Subcutaneous abdominal adipose tissue (tissue), 5 donors: ENCODE measurements around the gene LAMC3.

ENCODE experiments used
- H3K27ac ChIP-seq: one replicate; pipeline ENCODE4 v1.7.0; 2013; ENCODE audit warnings: low read depth, mild to moderate bottlenecking, inconsistent platforms, low read length, moderate library complexity
- H3K27me3 ChIP-seq, 5 donors: one replicate each; pipeline ENCODE4 v1.7.0; 2013; ENCODE audit warnings: low read length in 5 of 5, inconsistent platforms in 1 of 5; ENCODE audit not compliant: control insufficient read depth in 5 of 5, insufficient read depth in 4 of 5
- H3K36me3 ChIP-seq, 5 donors: one replicate each; pipeline ENCODE4 v1.7.0; 2013; ENCODE audit warnings: low read length in 5 of 5; ENCODE audit not compliant: control insufficient read depth in 5 of 5, insufficient read depth in 5 of 5
- H3K4me1 ChIP-seq, 5 donors: one replicate each; pipeline ENCODE4 v1.7.0; 2013; ENCODE audit warnings: low read length in 5 of 5, mild to moderate bottlenecking in 3 of 5, moderate library complexity in 1 of 5; ENCODE audit not compliant: control insufficient read depth in 5 of 5, insufficient read depth in 5 of 5
- H3K4me3 ChIP-seq, 5 donors: one replicate each; pipeline ENCODE4 v1.7.0; 2013; ENCODE audit warnings: low read length in 5 of 5, low read depth in 1 of 5
- H3K9ac ChIP-seq, 5 donors: one replicate each; pipeline ENCODE4 v1.7.0; 2013; ENCODE audit warnings: low read length in 5 of 5, mild to moderate bottlenecking in 4 of 5, moderate library complexity in 3 of 5
- H3K9me3 ChIP-seq, 5 donors: one replicate each; pipeline ENCODE4 v1.7.0; 2013; ENCODE audit warnings: low read length in 5 of 5; ENCODE audit not compliant: control insufficient read depth in 5 of 5
- donor health status: healthy.
- donor health status: healthy.
- donor health status: healthy.
- donor health status: healthy.
- donor health status: healthy.

LAMC3 gene

DNA sequence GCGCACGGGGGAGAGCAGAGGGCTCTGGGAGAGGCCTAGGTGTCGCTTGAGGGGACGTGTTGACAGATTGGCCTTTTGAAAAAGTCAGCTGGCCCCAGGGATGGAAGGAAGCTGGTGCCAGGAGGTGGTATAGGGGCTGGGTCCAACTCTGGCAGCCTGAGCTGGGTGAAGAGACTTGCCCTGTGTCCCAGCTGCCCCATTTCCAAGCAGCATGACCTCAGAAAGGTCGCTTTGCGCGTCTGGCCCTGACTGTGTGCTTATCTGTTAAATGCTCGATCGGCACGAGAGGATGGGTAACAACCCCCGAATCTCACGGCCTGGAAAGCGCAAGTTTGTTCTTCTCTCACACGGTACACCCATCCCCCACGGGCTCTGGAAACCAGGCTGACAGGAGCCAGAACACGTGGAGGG, 31.2 kb upstream of the LAMC3 start:
- H3K4me1 ChIP-seq, result no peaks in the 10 kb centered on the region
- H3K9me3 ChIP-seq, result no peaks in the 10 kb centered on the region
- H3K27me3 ChIP-seq, result peaks cover 21 to 42% (median 32%) of the 10 kb centered on the region in 5 donors
- H3K27ac ChIP-seq, result no peak overlapping the region
- H3K36me3 ChIP-seq, result no peaks in the 10 kb centered on the region
- H3K9ac ChIP-seq, result no peak overlapping the region
- no peak overlapping the region for H3K4me3 ChIP-seq

DNA sequence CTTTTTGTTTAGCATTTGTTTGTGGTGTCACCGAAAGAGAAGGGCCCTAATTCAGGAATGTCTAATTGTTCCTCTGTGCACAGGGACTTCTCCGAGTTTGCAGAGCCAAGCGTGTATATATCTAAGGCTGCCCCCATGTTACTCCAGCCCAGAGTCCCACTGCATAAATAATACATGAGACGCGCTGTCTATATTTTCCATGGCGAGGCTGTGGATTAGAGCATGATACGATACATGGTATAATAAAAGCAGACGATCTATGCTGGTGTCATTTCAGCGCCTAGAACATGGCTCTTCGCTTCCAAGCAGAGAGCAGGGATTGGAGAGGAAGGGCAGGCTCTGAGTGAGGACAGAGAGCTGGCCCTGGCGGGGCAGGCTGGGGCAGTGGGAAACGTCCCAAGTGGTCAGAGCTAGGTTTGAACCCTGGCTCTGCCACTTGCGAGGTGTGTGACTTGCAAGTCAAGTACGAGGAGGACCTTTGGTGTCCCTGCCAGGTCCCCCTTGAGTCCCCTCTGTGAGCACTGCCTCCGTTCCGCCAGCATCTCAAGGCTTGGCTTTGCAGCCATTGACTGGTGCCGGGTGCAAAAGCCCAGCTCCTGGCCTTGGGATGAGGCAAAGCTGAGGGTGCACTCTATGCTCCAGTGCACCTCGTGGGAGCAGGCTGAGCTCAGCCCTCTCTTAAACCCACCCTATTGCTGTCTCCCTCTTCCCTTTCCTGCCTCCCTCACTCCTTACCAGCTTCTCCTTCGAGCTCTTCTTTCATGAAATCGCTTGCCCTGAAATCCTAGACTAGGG, 29.2 kb upstream of the LAMC3 start:
- H3K9me3 ChIP-seq, result no peaks in the 10 kb centered on the region
- H3K27me3 ChIP-seq, result peaks cover 12 to 26% (median 15%) of the 10 kb centered on the region in 5 donors
- no peak overlapping the region for H3K27ac ChIP-seq
- H3K4me3 ChIP-seq, result no peak overlapping the region
- H3K9ac ChIP-seq, result no peak overlapping the region
- H3K4me1 ChIP-seq, result no peaks in the 10 kb centered on the region
- no peaks in the 10 kb centered on the region for H3K36me3 ChIP-seq

DNA sequence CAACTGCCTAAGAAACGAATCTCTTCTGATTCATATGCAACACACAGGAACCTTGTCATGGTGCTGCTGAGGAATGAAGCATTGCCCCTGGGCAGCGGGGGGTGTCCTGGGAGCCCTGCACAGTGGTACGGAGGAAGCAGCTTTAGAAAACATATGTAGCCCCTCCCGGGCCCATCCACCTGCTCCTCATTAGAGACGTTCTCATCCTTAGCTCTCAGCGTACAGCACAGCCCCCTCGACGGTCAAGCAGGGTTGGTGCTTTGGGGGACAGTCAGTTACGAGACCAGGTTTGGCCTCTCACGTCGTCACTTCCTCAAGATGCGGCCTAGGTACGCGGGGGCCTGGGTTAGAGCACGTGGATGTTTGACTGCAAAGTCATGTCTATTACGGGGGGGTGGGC, 28.4 kb upstream of the LAMC3 start:
- H3K9me3 ChIP-seq, result no peaks in the 10 kb centered on the region

DNA sequence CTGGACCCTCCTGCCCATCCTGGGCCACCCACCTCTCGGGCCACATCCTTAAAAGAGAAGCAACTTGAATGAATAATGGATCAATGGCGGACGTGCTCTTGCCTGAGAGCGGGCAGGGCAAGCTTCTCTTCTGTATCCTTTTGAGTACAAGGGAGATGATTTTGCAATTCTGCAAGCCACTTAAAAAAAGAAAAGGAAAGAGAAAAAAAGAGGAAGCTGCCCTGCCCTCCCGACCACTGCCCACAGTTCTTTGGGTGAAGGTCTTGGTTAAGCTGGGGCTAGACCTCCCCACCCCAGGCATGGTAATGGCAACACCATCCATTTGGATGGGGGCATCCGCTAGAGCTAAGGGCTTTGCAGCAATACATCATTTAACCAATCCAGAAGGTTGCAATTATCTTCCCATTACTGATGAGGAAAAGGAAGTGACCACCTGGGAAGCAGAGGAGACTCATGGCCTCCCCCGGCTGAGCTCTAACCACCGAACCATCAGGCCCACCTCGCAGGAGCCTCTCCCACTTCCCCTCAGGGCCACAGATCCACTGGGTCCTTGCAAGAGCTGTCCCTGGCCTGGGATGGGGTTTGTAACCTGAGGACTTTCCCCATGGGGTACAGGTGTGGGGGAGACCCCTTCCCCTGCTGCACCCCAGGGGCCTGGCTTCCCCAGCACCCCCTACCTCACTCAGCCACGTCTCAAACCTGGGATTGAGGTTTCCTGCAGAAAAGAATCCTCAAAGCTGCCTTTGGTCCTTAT, 27.8 kb upstream of the LAMC3 start:
- peaks cover 13 to 29% (median 15%) of the 10 kb centered on the region in 5 donors for H3K27me3 ChIP-seq
- H3K27ac ChIP-seq, result no peak overlapping the region

More for the DNA sequence above, 28.4 kb upstream of the LAMC3 start:
- H3K27me3 ChIP-seq, result peaks cover 13 to 26% (median 15%) of the 10 kb centered on the region in 5 donors
- no peak overlapping the region for H3K9ac ChIP-seq
- no peak overlapping the region for H3K4me3 ChIP-seq
- H3K36me3 ChIP-seq, result no peaks in the 10 kb centered on the region
- H3K4me1 ChIP-seq, result no peaks in the 10 kb centered on the region
- H3K27ac ChIP-seq, result no peak overlapping the region

DNA sequence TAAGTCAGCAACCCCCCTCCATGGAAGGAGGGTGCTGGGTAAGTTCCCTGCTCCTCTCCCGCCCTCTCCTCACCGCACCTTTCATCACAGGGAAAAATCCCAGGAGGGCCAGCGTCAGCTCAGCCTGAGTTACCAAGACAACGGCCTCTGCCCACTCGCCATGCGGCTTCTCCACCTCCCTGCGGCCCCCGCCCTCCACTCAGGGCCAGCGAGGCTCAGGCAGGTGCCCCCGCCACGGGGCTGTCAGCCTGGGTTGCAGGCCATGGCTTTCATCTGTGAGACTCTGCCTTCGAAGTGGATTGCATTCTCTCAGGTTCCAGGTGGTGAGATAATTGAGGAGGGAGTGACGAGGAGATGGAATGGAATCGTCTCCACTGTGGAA, 27.2 kb upstream of the LAMC3 start:
- Histone ChIP-seq H3K27ac (no peak overlapping the region), H3K9ac (no peak overlapping the region), H3K9me3 (no peaks in the 10 kb centered on the region), H3K4me1 (no peaks in the 10 kb centered on the region), H3K4me3 (no peak overlapping the region), H3K36me3 (no peaks in the 10 kb centered on the region), H3K27me3 (peaks cover 14 to 33% (median 17%) of the 10 kb centered on the region in 5 donors)

More for the DNA sequence above, 27.8 kb upstream of the LAMC3 start:
- H3K4me1 ChIP-seq, result no peaks in the 10 kb centered on the region
- no peak overlapping the region for H3K9ac ChIP-seq
- H3K36me3 ChIP-seq, result no peaks in the 10 kb centered on the region
- no peak overlapping the region for H3K4me3 ChIP-seq
- no peaks in the 10 kb centered on the region for H3K9me3 ChIP-seq

DNA sequence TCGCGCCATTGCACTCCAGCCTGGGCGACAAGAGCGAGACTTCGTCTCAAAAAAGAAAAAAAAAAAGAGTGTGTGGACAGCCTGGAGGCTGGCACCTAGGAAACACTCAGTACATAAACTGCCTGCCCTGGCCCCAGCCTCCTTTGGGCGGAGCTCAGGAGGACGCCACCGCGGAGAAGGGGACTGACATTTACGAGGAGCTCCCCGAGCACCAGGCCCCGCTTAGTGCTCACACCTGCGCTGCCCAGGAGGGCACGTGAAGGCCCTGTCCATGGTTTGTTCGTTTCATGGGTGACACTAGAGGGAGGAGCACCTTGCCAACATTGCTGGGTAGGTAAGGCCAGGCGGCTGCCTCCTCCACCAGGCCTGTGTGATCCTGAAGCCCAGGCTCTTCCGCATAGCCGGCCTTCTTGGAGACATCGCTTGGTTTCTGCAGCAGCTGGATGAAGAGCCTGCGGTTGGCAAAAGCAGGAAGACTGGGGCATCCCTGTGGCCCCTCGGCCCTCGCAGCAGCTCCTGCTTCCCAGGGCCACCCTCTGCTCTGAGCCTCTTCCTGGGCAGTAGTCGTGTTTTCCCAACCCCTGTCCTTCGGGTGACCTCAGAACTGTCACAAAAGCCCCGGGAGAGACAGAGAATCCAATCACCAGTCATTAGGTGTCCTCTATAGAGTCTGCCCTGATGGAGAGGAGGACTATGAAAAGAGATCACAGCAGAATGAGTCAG, 26.2 kb upstream of the LAMC3 start:
- no peaks in the 10 kb centered on the region for H3K4me1 ChIP-seq
- peaks cover 12 to 35% (median 19%) of the 10 kb centered on the region in 5 donors for H3K27me3 ChIP-seq
- no peak overlapping the region for H3K9ac ChIP-seq
- H3K36me3 ChIP-seq, result no peaks in the 10 kb centered on the region
- H3K9me3 ChIP-seq, result no peaks in the 10 kb centered on the region
- H3K4me3 ChIP-seq, result no peak overlapping the region
- H3K27ac ChIP-seq, result no peak overlapping the region

DNA sequence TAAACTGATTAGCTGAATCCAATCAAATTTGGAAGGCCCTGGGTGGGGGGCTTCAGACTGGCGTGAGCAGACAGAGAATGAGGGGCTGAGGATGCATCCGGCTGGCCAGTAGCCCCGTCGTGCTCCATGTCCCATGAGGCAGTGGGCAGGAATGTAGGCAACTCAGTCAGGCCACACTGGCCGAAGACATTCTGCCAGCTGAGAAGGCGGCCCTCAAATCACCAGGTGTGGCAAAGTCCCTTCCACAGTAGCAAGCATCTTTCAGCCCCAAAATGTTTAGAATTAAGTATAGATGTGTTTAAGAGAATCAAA, 25.7 kb upstream of the LAMC3 start:
- peaks cover 0 to 2% (median 0%) of the 10 kb centered on the region in 5 donors for H3K9me3 ChIP-seq
- no peaks in the 10 kb centered on the region for H3K4me1 ChIP-seq
- H3K9ac ChIP-seq, result no peak overlapping the region
- no peak overlapping the region for H3K4me3 ChIP-seq
- peaks cover 11 to 33% (median 21%) of the 10 kb centered on the region in 5 donors for H3K27me3 ChIP-seq
- H3K27ac ChIP-seq, result no peak overlapping the region
- H3K36me3 ChIP-seq, result no peaks in the 10 kb centered on the region

DNA sequence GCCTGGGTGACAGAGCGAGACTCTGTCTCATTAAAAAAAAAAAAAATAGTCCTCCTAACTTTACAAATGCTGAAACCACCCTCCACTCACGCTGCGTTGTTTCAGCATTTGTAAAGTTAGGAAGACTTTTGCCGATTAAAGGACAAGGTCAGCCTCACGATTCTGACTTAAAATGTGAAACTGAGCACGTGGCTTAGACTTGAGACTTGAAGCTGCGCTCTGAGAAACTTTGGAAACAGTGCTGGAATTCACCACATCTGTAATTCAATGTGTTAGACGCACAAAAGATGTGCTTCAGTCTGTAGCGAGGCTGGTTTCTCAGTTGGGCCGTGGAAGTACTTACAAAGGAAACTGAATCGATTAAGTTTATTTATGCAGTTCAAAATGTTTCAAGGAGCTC, 25.0 kb upstream of the LAMC3 start:
- H3K9me3 ChIP-seq, result peaks cover 0 to 3% (median 0%) of the 10 kb centered on the region in 5 donors
- no peak overlapping the region for H3K27ac ChIP-seq
- no peak overlapping the region for H3K9ac ChIP-seq
- H3K36me3 ChIP-seq, result no peaks in the 10 kb centered on the region
- no peak overlapping the region for H3K4me3 ChIP-seq
- H3K27me3 ChIP-seq, result peaks cover 15 to 37% (median 16%) of the 10 kb centered on the region in 5 donors
- H3K4me1 ChIP-seq, result no peaks in the 10 kb centered on the region

DNA sequence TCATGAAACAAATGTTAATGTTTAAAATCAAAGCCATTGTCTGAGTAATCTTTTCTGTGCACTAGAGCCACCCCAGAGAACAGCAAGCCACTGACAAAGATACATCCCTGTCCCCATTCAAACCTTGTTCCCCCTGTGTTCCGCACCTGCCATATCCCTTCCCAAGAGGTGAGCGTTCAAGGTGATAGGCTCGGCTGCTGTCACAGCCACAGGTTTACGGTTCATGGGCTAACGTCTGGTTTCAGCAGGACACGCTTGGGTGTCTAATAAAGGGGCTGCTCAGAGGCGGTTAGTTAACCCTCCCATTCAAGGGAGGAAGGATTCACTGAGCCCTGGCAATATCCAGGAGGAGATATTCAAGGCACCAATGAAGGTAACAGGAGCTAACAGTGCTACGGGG, 24.5 kb upstream of the LAMC3 start:
- H3K4me3 ChIP-seq, result no peak overlapping the region
- H3K27me3 ChIP-seq, result peaks cover 12 to 36% (median 19%) of the 10 kb centered on the region in 5 donors
- H3K27ac ChIP-seq, result no peak overlapping the region
- no peak overlapping the region for H3K9ac ChIP-seq
- H3K36me3 ChIP-seq, result no peaks in the 10 kb centered on the region
- peaks cover 0 to 3% (median 0%) of the 10 kb centered on the region in 5 donors for H3K9me3 ChIP-seq
- no peaks in the 10 kb centered on the region for H3K4me1 ChIP-seq

DNA sequence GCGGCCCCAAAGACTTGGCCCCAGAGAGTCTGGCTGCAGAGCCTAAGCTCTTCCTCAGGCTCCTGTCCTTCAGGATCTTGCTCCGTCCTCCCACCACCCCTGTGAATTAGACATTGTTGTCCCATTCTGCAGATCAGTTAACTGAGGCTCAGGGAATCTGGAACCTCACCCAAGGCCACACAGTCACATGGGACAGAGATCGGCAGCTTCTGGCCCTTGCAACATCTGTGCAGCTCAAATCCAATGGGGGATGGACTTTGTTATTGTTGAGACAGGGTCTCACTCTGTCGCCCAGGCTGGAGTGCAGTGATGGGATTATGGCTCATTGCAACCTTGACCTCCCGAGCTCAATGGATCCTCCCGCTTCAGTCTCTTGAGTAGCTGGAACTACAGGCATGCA, 23.9 kb upstream of the LAMC3 start:
- Histone ChIP-seq H3K9ac (no peak overlapping the region), H3K27ac (no peak overlapping the region), H3K9me3 (peaks cover 0 to 3% (median 0%) of the 10 kb centered on the region in 5 donors), H3K4me3 (no peak overlapping the region), H3K36me3 (no peaks in the 10 kb centered on the region), H3K4me1 (no peaks in the 10 kb centered on the region), H3K27me3 (peaks cover 7 to 33% (median 21%) of the 10 kb centered on the region in 5 donors)
